Measurements from ENCODE around the gene PRR11.

The PRR11 gene

GRCh38 chr17:59111539-59111938, 44.0 kb upstream of the PRR11 start:
- H3K36me3 ChIP-seq (replicated peaks; ENCODE audit: insufficient read depth, low read length) = no peaks in the 10 kb centered on the region; the same call in 1 of the 2 replicates
- H3K9me2 ChIP-seq (replicated peaks; ENCODE audit: insufficient read depth, low read length) = no peaks in the 10 kb centered on the region
- H3K79me2 ChIP-seq (ENCODE audit: low read length) = peaks cover 8% of the 10 kb centered on the region; the same call in 1 of the 2 replicates
- no peak for DNase-seq
- no peak overlapping the region for H3K4me3 ChIP-seq (ENCODE audit: low read length)
- H3K9me3 ChIP-seq (replicated peaks; ENCODE audit: insufficient read depth, low read length) = no peaks in the 10 kb centered on the region
- peaks cover 9% of the 10 kb centered on the region for H3F3A ChIP-seq (ENCODE audit: insufficient read depth, low read length)
- no peak overlapping the region for H3K4me2 ChIP-seq (ENCODE audit: low read depth, low read length)
- H3K27ac ChIP-seq (ENCODE audit: low read length) = no peak overlapping the region
- no peaks in the 10 kb centered on the region for H3K27me3 ChIP-seq (replicated peaks; ENCODE audit: insufficient read depth, low read length)
- no peak for TF ChIP-seq EZH2phosphoT487 (IDR thresholded peaks at IDR 0.05; ENCODE audit: low read length)
- no peak overlapping the region for H3K9ac ChIP-seq (ENCODE audit: low read length)
- H4K20me1 ChIP-seq (ENCODE audit: insufficient read depth, low read length) = no peaks in the 10 kb centered on the region
- no peaks in the 10 kb centered on the region for H3K4me1 ChIP-seq (ENCODE audit: low read length)
- H2AFZ ChIP-seq (ENCODE audit: low read length) = no peak overlapping the region

- H3K4me1 ChIP-seq (ENCODE audit: low read length) = no peaks in the 10 kb centered on the region
- no peaks in the 10 kb centered on the region for H3K27me3 ChIP-seq (replicated peaks; ENCODE audit: insufficient read depth, low read length)
- H3K36me3 ChIP-seq (replicated peaks; ENCODE audit: insufficient read depth, low read length) = peaks cover 5% of the 10 kb centered on the region; the same call in 1 of the 2 replicates
- no peak for DNase-seq
- H3K4me2 ChIP-seq (ENCODE audit: low read depth, low read length) = no peak overlapping the region
- H2AFZ ChIP-seq (ENCODE audit: low read length) = no peak overlapping the region
- H4K20me1 ChIP-seq (ENCODE audit: insufficient read depth, low read length) = no peaks in the 10 kb centered on the region
- no peaks in the 10 kb centered on the region for H3K9me3 ChIP-seq (replicated peaks; ENCODE audit: insufficient read depth, low read length)
- peaks cover 19% of the 10 kb centered on the region for H3K79me2 ChIP-seq (ENCODE audit: low read length)
- no peak overlapping the region for H3K9ac ChIP-seq (ENCODE audit: low read length)
- no peaks in the 10 kb centered on the region for H3K9me2 ChIP-seq (replicated peaks; ENCODE audit: insufficient read depth, low read length)
- peaks cover 3% of the 10 kb centered on the region; the same call in 1 of the 2 replicates for H3F3A ChIP-seq (ENCODE audit: insufficient read depth, low read length)
- TF ChIP-seq EZH2 (optimal IDR thresholded peaks at IDR 0.05; ENCODE audit: low read depth, low read length) (no peak), EZH2phosphoT487 (IDR thresholded peaks at IDR 0.05; ENCODE audit: low read length) (no peak), CTCF (IDR thresholded peaks at IDR 0.05; ENCODE audit: low read length) (no peak)
- no peak overlapping the region for H3K4me3 ChIP-seq (ENCODE audit: low read length)
- no peak overlapping the region for H3K27ac ChIP-seq (ENCODE audit: low read length)
Observed at GRCh38 chr17:59115474-59115873, 40.1 kb upstream of the PRR11 start.

- DNase-seq = no peak
Observed at GRCh38 chr17:59121901-59122480, 33.6 kb upstream of the PRR11 start.

More at GRCh38 chr17:59121901-59122480, 33.6 kb upstream of the PRR11 start:
- H2AFZ ChIP-seq (ENCODE audit: low read length) = no peak overlapping the region
- H3K9me2 ChIP-seq (replicated peaks; ENCODE audit: insufficient read depth, low read length) = no peaks in the 10 kb centered on the region
- H3K4me3 ChIP-seq (ENCODE audit: low read length) = no peak overlapping the region
- H3K36me3 ChIP-seq (replicated peaks; ENCODE audit: insufficient read depth, low read length) = peaks cover 5% of the 10 kb centered on the region; the same call in 1 of the 2 replicates
- H3K9me3 ChIP-seq (replicated peaks; ENCODE audit: insufficient read depth, low read length) = no peaks in the 10 kb centered on the region
- H3K4me1 ChIP-seq (ENCODE audit: low read length) = no peaks in the 10 kb centered on the region
- H3K4me2 ChIP-seq (ENCODE audit: low read depth, low read length) = no peak overlapping the region
- no peaks in the 10 kb centered on the region for H3K27me3 ChIP-seq (replicated peaks; ENCODE audit: insufficient read depth, low read length)
- no peaks in the 10 kb centered on the region for H4K20me1 ChIP-seq (ENCODE audit: insufficient read depth, low read length)
- TF ChIP-seq EZH2 (optimal IDR thresholded peaks at IDR 0.05; ENCODE audit: low read depth, low read length) = no peak
- TF ChIP-seq CTCF (IDR thresholded peaks at IDR 0.05; ENCODE audit: low read length) = no peak
- no peak for TF ChIP-seq EZH2phosphoT487 (IDR thresholded peaks at IDR 0.05; ENCODE audit: low read length)
- no peak overlapping the region for H3K9ac ChIP-seq (ENCODE audit: low read length)
- 0 out of 2 replicates have a peak, but pooled peaks cover 3% of the 10 kb centered on the region for H3F3A ChIP-seq (ENCODE audit: insufficient read depth, low read length)
- H3K27ac ChIP-seq (ENCODE audit: low read length) = no peak overlapping the region
- peaks cover 34% of the 10 kb centered on the region for H3K79me2 ChIP-seq (ENCODE audit: low read length)
